Neural crest cell (in vitro differentiated cells): ENCODE results near the gene GATA3. TPM values are rescaled to one million over a fixed set of nuclear protein-coding genes. Genes with fewer than 3 reads are reported as not detected.

Experiments used
- DNase-seq: peaks from one replicate; pipeline ENCODE4 v3.0.0; 2021; ENCODE audit warnings: low read depth, mixed read lengths, low spot score
- H3K27ac Mint-ChIP-seq: one replicate; pipeline ENCODE4 v1.8.0; 2021; ENCODE audit warnings: mild to moderate bottlenecking, mixed read lengths; ENCODE audit not compliant: unreplicated experiment
- H3K27me3 Mint-ChIP-seq: 2 replicates; pipeline ENCODE4 v1.8.0; 2021; ENCODE audit warnings: low read depth, mild to moderate bottlenecking, mixed read lengths
- H3K36me3 Mint-ChIP-seq: 2 replicates; pipeline ENCODE4 v1.8.0; 2021; ENCODE audit warnings: low read depth, mild to moderate bottlenecking, mixed read lengths
- H3K4me1 Mint-ChIP-seq: 2 replicates; pipeline ENCODE4 v1.8.0; 2021; ENCODE audit warnings: mixed read lengths
- H3K4me3 Mint-ChIP-seq: one replicate; pipeline ENCODE4 v1.8.0; 2021; ENCODE audit warnings: mild to moderate bottlenecking, mixed read lengths
- H3K9me3 Mint-ChIP-seq: 2 replicates; pipeline ENCODE4 v1.8.0; 2021; ENCODE audit warnings: mixed read lengths
- CTCF ChIP-seq: fragments of 200-600 bp; sonication (generic); conservative IDR thresholded peaks from 2 replicates; pipeline ENCODE4 v1.5.0; 2021; ENCODE audit warnings: antibody characterized with exemption, mild to moderate bottlenecking
- total RNA-seq: library from RNA; stranded (reverse); gene quantifications from 2 replicates; pipeline ENCODE4 v1.2.1, GENCODE V29; 2021

Gene GATA3
- total RNA-seq, 1 donor from 2014 or later: 0.35 TPM

- no peak for TF ChIP-seq CTCF
- Mint-ChIP-seq H3K27me3 (peaks cover 15% of the 10 kb centered on the region), H3K9me3 (no peaks in the 10 kb centered on the region), H3K36me3 (no peaks in the 10 kb centered on the region), H3K4me3 (no peak overlapping the region), H3K27ac (no peak overlapping the region), H3K4me1 (no peaks in the 10 kb centered on the region)
- DNase-seq: no peak
Observed at GRCh38 chr10:8104005-8104404, 49.5 kb downstream of the GATA3 start.

- H3K36me3 Mint-ChIP-seq: no peaks in the 10 kb centered on the region
- no peak overlapping the region for H3K4me3 Mint-ChIP-seq
- peaks cover 15% of the 10 kb centered on the region for H3K27me3 Mint-ChIP-seq
- no peaks in the 10 kb centered on the region for H3K4me1 Mint-ChIP-seq
- no peak for TF ChIP-seq CTCF
- H3K27ac Mint-ChIP-seq: no peak overlapping the region
- H3K9me3 Mint-ChIP-seq: no peaks in the 10 kb centered on the region
- DNase-seq: no peak
Observed at GRCh38 chr10:8104721-8105120, 50.2 kb downstream of the GATA3 start.

GRCh38 chr10:8105932-8106331 lies 51.4 kb downstream of the GATA3 start:
- Mint-ChIP-seq H3K36me3 (no peaks in the 10 kb centered on the region), H3K27me3 (peaks cover 15% of the 10 kb centered on the region), H3K27ac (no peak overlapping the region)

GRCh38 chr10:8112230-8112905 lies 57.9 kb downstream of the GATA3 start:
- no peaks in the 10 kb centered on the region for H3K4me1 Mint-ChIP-seq
- H3K9me3 Mint-ChIP-seq: peaks cover 2% of the 10 kb centered on the region
- no peak overlapping the region for H3K4me3 Mint-ChIP-seq
- TF ChIP-seq CTCF: no peak
- no peak for DNase-seq
- no peak overlapping the region for H3K27ac Mint-ChIP-seq
- peaks cover 2% of the 10 kb centered on the region for H3K27me3 Mint-ChIP-seq
- no peaks in the 10 kb centered on the region for H3K36me3 Mint-ChIP-seq

More at GRCh38 chr10:8105932-8106331, 51.4 kb downstream of the GATA3 start:
- DNase-seq: no peak
- TF ChIP-seq CTCF: no peak
- Mint-ChIP-seq H3K4me1 (no peaks in the 10 kb centered on the region), H3K4me3 (no peak overlapping the region), H3K9me3 (no peaks in the 10 kb centered on the region)

- no peak overlapping the region for H3K4me3 Mint-ChIP-seq
- H3K9me3 Mint-ChIP-seq: peaks cover 2% of the 10 kb centered on the region
Observed at GRCh38 chr10:8112942-8113442, 58.5 kb downstream of the GATA3 start.

More at GRCh38 chr10:8112942-8113442, 58.5 kb downstream of the GATA3 start:
- DNase-seq: no peak
- no peaks in the 10 kb centered on the region for H3K36me3 Mint-ChIP-seq
- H3K27me3 Mint-ChIP-seq: no peaks in the 10 kb centered on the region
- no peaks in the 10 kb centered on the region for H3K4me1 Mint-ChIP-seq
- H3K27ac Mint-ChIP-seq: no peak overlapping the region
- no peak for TF ChIP-seq CTCF
